NCI-H226 (cell line): Measurements from ENCODE around the gene IFNA21.
A peak's percentile ranks its signal among the peaks of the same experiment; 100 is the strongest.
"Not testable (repeated sequence)": the region's sequence is repeated elsewhere in the genome, so short reads cannot be mapped to it uniquely, and the experiment has no call there.

ENCODE experiments used
- DNase-seq: peaks from one replicate; pipeline ENCODE4 v3.0.0-alpha.2; 2015

Gene IFNA21

GRCh38 chr9:21166560-21166959 is at the start of gene IFNA21:
IFNA21 (minus strand) TSS chr9:21166660; CDS start chr9:21166612, 48 bp downstream.
- not testable (repeated sequence) for DNase-seq

- not testable (repeated sequence) for DNase-seq
These were observed 47.2 kb upstream of the IFNA21 start for GRCh38 chr9:21213411-21214326.

GRCh38 chr9:21212160-21212559 is 45.7 kb upstream of the IFNA21 start:
- DNase-seq, result not testable (repeated sequence)

GRCh38 chr9:21210782-21211181 is 44.3 kb upstream of the IFNA21 start:
- DNase-seq, result not testable (repeated sequence)

GRCh38 chr9:21210311-21210710 is 43.9 kb upstream of the IFNA21 start:
- no peak for DNase-seq

- DNase-seq, result not testable (repeated sequence)
These were observed 40.6 kb upstream of the IFNA21 start, which contains the start of gene IFNA10 for GRCh38 chr9:21207043-21207442. IFNA10 (minus strand) TSS chr9:21207143; CDS start chr9:21207097, 46 bp downstream.

GRCh38 chr9:21205204-21205603 is 38.7 kb upstream of the IFNA21 start:
- DNase-seq, result no peak

GRCh38 chr9:21202105-21202504 is 35.6 kb upstream of the IFNA21 start, which contains the start of gene IFNA7:
IFNA7 (minus strand) TSS chr9:21202205; CDS start chr9:21202165, 40 bp downstream.
- not testable (repeated sequence) for DNase-seq

- DNase-seq, result not testable (repeated sequence)
These were observed 28.7 kb upstream of the IFNA21 start for GRCh38 chr9:21194867-21195776.

GRCh38 chr9:21187487-21187886 is 21.0 kb upstream of the IFNA21 start, which contains the start of gene IFNA4:
IFNA4 (minus strand) TSS chr9:21187587; CDS start chr9:21187531, 56 bp downstream.
- DNase-seq, result not testable (repeated sequence)

- not testable (repeated sequence) for DNase-seq
These were observed 16.6 kb upstream of the IFNA21 start for GRCh38 chr9:21182810-21183736.

- DNase-seq, result no peak
These were observed 8.2 kb upstream of the IFNA21 start for GRCh38 chr9:21174671-21175070.

- DNase-seq, result no peak
These were observed 5.7 kb upstream of the IFNA21 start for GRCh38 chr9:21172156-21172555.

GRCh38 chr9:21171351-21171750 is 4.9 kb upstream of the IFNA21 start:
- no peak for DNase-seq

GRCh38 chr9:21165516-21165915 is 944 bp downstream of the IFNA21 start:
- no peak for DNase-seq

- peak; percentile 6 for DNase-seq
These were observed 6.3 kb downstream of the IFNA21 start for GRCh38 chr9:21160178-21160577.

- DNase-seq, result no peak
These were observed 11.0 kb downstream of the IFNA21 start for GRCh38 chr9:21155501-21155900.

- DNase-seq, result peak; percentile 6
These were observed 12.3 kb downstream of the IFNA21 start for GRCh38 chr9:21154018-21154608.

- no peak for DNase-seq
These were observed 13.0 kb downstream of the IFNA21 start for GRCh38 chr9:21153336-21154017.

GRCh38 chr9:21144603-21145002 is 21.9 kb downstream of the IFNA21 start:
- DNase-seq, result no peak

GRCh38 chr9:21141427-21141882 is 25.0 kb downstream of the IFNA21 start, which contains the start of gene IFNW1:
IFNW1 (minus strand) TSS chr9:21141832; CDS start chr9:21141570, 262 bp downstream.
- DNase-seq, result no peak
